GM15510 (cell line): ENCODE data around the gene SLC7A9.

Experiments used
- POLR2A ChIP-seq: IDR thresholded peaks from 3 replicates; pipeline ENCODE4 v1.6.1; 2011; ENCODE audit warnings: borderline replicate concordance; ENCODE audit not compliant: insufficient read length; ENCODE audit errors: extremely low read depth

Gene SLC7A9

DNA sequence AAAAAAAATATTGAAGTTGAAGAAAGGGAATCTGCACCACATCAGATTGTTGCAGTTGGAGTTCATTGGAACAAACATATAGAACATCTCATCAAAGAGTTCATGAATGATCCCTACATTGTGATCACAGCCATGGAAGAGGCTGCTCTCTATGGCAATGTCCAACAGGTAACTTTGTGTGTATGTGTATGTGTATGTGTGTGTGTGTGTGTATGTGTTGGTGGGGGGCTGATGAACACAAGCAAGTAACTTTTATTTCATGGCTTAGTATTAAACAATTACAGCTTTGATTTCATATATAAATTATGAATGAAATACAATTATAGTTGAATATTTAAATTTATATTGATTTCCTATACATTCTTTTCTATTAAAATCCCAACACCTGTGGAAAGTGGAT is 69.4 kb downstream of the SLC7A9 start:
- no peak for TF ChIP-seq POLR2A

DNA sequence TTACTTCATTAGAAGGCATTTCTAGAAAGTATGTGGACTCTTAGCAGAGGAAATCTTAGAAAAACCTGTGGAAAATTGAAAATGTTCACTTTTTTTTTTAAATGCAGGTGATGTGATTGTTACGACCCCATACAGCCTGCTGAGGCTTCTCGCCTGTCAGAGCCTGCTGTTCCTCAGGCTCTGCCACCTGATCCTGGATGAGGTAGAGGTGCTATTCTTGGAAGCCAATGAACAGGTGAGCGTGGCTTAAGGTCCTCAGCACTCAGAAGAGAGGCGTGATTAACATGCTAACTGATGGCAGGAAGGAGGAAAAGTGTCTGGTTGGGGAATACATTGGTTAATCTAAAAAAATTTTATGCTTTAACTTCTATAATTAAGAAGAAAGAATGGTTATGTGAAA is 71.4 kb downstream of the SLC7A9 start:
- TF ChIP-seq POLR2A: no peak

DNA sequence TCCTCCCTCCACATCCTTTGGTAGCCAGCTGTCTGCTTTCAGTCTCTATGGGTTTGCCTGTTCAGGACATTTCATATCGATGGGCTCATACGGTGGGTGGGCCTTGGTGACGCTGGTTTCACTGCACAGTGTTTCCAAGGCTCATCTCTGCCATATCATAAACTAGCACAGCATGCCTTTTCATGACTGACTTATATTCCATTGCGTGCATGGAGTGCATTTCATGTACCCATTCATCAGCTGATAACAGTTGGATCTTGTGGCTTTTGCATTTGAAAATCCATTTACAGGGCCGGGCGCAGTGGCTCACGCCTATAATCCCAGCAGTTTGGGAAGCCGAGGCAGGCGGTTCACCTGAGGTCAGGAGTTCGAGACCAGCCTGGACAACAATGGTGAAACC is 80.1 kb downstream of the SLC7A9 start:
- TF ChIP-seq POLR2A: no peak

DNA sequence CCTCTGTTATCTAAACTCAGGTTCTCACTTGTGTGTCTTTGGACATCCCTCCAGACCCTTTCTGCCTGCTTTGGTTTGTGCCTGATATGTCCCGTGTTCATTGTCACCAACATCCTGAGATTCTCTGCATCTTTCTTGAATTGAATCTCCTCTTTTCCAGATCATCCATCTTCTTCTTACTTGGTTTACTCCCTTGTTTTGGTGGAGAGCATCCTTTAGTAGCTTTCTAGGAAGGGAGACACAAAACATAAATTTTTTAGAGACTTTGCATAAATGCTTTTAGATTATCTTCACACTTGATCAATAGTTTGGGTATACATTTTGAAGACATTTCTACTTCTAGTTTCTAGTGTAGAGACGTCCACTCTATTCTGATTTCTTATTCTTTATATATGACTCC is 88.3 kb downstream of the SLC7A9 start:
- TF ChIP-seq POLR2A: no peak
